ENCODE results near the gene WASF1. TPM values are rescaled to one million over a fixed set of nuclear protein-coding genes. Genes with fewer than 3 reads are reported as not detected.

Gene WASF1
- total and polyA plus RNA-seq, 2 donors (not counting 3 experiments of a cell fraction or from before 2014, with no cell fraction given), result 20.9 to 27.5 TPM

- no peak for FAIRE-seq
- Histone ChIP-seq H3K27me3 (ENCODE audit: control insufficient read depth in 2 of 2, insufficient read depth in 2 of 2, low read length in 2 of 2) (no peaks in the 10 kb centered on the region), H3K4me1 (ENCODE audit: control insufficient read depth, extremely low read depth, insufficient read depth, low read length) (no peaks in the 10 kb centered on the region), H3K27ac (ENCODE audit: insufficient read depth, low read depth, low read length) (no peak overlapping the region), H3K4me3 (replicated peaks in 1 of 3; ENCODE audit: insufficient read depth in 1 of 3, low read depth in 1 of 3, low read length in 3 of 3) (no peak overlapping the region), H3K9me1 (replicated peaks; ENCODE audit: control insufficient read depth, extremely low read depth, insufficient read depth, low read length) (no peaks in the 10 kb centered on the region), H3K9me3 (replicated peaks; ENCODE audit: control insufficient read depth, insufficient read depth, low read length) (no peaks in the 10 kb centered on the region), H3K79me2 (ENCODE audit: control insufficient read depth, insufficient read depth, low read length) (no peaks in the 10 kb centered on the region), H3K36me3 (ENCODE audit: control insufficient read depth in 2 of 2, extremely low read depth in 1 of 2, insufficient read depth in 2 of 2, low read length in 2 of 2) (no peaks in the 10 kb centered on the region), H3K9ac (replicated peaks; ENCODE audit: extremely low read depth, insufficient read depth, low read length) (no peak overlapping the region), H4K20me1 (replicated peaks; ENCODE audit: control insufficient read depth, extremely low read depth, insufficient read depth, low read length) (no peaks in the 10 kb centered on the region), H2AFZ (ENCODE audit: low read depth, low read length) (no peak overlapping the region), H3K4me2 (ENCODE audit: insufficient read depth, low read length) (no peak overlapping the region)
- dilution Hi-C loops (cut with MboI; ENCODE audit: extremely low pct_ligation_motif_present, low sequenced_read_pairs), result no loop called here
- intact Hi-C loops (cut with micrococcal nuclease), result no loop called here
- CTCF ChIA-PET, result interaction anchor here (1.5 kb wide), 1 partner anchor 8 kb away, joined by 5 read pairs; no protein-coding TSS in a partner anchor
- DNase-seq (ENCODE audit: low read depth, low spot score), result no peak
- TF ChIP-seq JUN (IDR thresholded peaks at IDR 0.05; ENCODE audit: borderline replicate concordance, insufficient read depth, insufficient read length, low read depth) (no peak), POLR2AphosphoS5 (IDR thresholded peaks at IDR 0.05; ENCODE audit: insufficient read depth, low read depth, low read length) (no peak), MAX (IDR thresholded peaks at IDR 0.05; ENCODE audit: insufficient read depth, insufficient read length) (no peak), GATA2 (IDR thresholded peaks at IDR 0.05; ENCODE audit: insufficient read depth, insufficient read length, low read depth, low read length) (no peak), CTCF (IDR thresholded peaks at IDR 0.05; ENCODE audit: extremely low read depth in 1 of 2, insufficient read depth in 1 of 2, low read depth in 1 of 2, low read length in 2 of 2) (no peak), FOS (IDR thresholded peaks at IDR 0.05; ENCODE audit: borderline replicate concordance, insufficient read depth, low read length) (no peak), MYC (IDR thresholded peaks at IDR 0.05; ENCODE audit: low read depth, low read length) (no peak), POLR2A (IDR thresholded peaks at IDR 0.05; ENCODE audit: low read depth, low read length) (no peak), EZH2 (IDR thresholded peaks at IDR 0.05; ENCODE audit: borderline replicate concordance, low read depth, low read length, severe bottlenecking) (no peak)
- POLR2A ChIA-PET, result no interaction called here
- BruUV-seq (replicated peaks), result no TSS peak
Measured at GRCh38 chr6:110130362-110130761, 49.1 kb downstream of the WASF1 start.
